Common myeloid progenitor, CD34-positive (primary cell): ENCODE results near the gene PRSS27.

ENCODE experiments used
- CTCF ChIA-PET: fragments of 350-600 bp; sonication (Branson Sonifier 250); formaldehyde crosslinking; loops from one replicate; lab custom pipeline; 2021; ENCODE audit warnings: antibody characterized with exemption; lab: Charles Lee
- POLR2A ChIA-PET: fragments of 350-600 bp; sonication (Branson Sonifier 250); formaldehyde crosslinking; loops from one replicate; lab custom pipeline; 2021; ENCODE audit warnings: antibody characterized with exemption; lab: Charles Lee
- DNase-seq, 3 donors: peaks; one replicate each; pipeline versions ENCODE4 v3.0.0 to v3.0.0-alpha.2; 2013
- H3K27ac ChIP-seq, 2 experiments: 1 replicate in 1 of 2; 2 replicates in 1 of 2; pipeline ENCODE4 v1.7.0; 2013; ENCODE audit warnings: inconsistent platforms in 2 of 2, low read length in 2 of 2, mild to moderate bottlenecking in 2 of 2, low read depth in 1 of 2, moderate library complexity in 1 of 2; ENCODE audit not compliant: severe bottlenecking in 2 of 2, insufficient read depth in 1 of 2, poor library complexity in 1 of 2
- H3K27me3 ChIP-seq, 5 experiments: replicated peaks in 2 of 5; 1 replicate in 3 of 5; 2 replicates in 2 of 5; pipeline versions ENCODE4 v1.6.1 to v1.7.0; 2013; ENCODE audit warnings: low read length in 4 of 5, mild to moderate bottlenecking in 2 of 5, moderate library complexity in 2 of 5, inconsistent platforms in 1 of 5; ENCODE audit not compliant: insufficient read depth in 5 of 5, control insufficient read depth in 4 of 5
- H3K36me3 ChIP-seq, 4 experiments: 1 replicate in 2 of 4; 2 replicates in 2 of 4; pipeline versions ENCODE4 v1.6.1 to v1.7.0; 2013; ENCODE audit warnings: low read length in 3 of 4, control low read depth in 1 of 4, mild to moderate bottlenecking in 1 of 4; ENCODE audit not compliant: control insufficient read depth in 4 of 4, insufficient read depth in 4 of 4
- H3K4me1 ChIP-seq, 4 experiments: 1 replicate in 3 of 4; 2 replicates in 1 of 4; pipeline versions ENCODE4 v1.6.1 to v1.7.1; 2013; ENCODE audit warnings: low read length in 3 of 4, mild to moderate bottlenecking in 3 of 4, control low read depth in 1 of 4, inconsistent platforms in 1 of 4, moderate library complexity in 1 of 4; ENCODE audit not compliant: control insufficient read depth in 4 of 4, insufficient read depth in 4 of 4; ENCODE audit errors: control extremely low read depth in 1 of 4
- H3K4me3 ChIP-seq, 7 experiments: 1 replicate in 4 of 7; 2 replicates in 3 of 7; pipeline versions ENCODE4 v1.5.1 to v1.7.0; 2013; ENCODE audit warnings: mild to moderate bottlenecking in 7 of 7, low read length in 6 of 7, moderate library complexity in 6 of 7, inconsistent platforms in 2 of 7, low read depth in 2 of 7, control low read depth in 1 of 7; ENCODE audit not compliant: insufficient read depth in 4 of 7, control insufficient read depth in 1 of 7; ENCODE audit errors: extremely low read depth in 1 of 7
- H3K9me3 ChIP-seq, 5 experiments: 1 replicate in 4 of 5; 2 replicates in 1 of 5; pipeline versions ENCODE4 v1.6.1 to v1.7.1; 2013; ENCODE audit warnings: low read length in 4 of 5, mild to moderate bottlenecking in 2 of 5, inconsistent platforms in 1 of 5, low read depth in 1 of 5, moderate library complexity in 1 of 5; ENCODE audit not compliant: control insufficient read depth in 4 of 5, insufficient read depth in 2 of 5; ENCODE audit errors: control extremely low read depth in 1 of 5
- WGBS: methylation state at CpG from one replicate; pipeline ENCODE4 v1.1.5; 2013; ENCODE audit not compliant: insufficient coverage; 5-methylcytosine and 5-hydroxymethylcytosine counted together

Gene PRSS27

GRCh38 chr16:2710021-2710710, 9.9 kb downstream of the PRSS27 start:
- no peak overlapping the region for H3K4me3 ChIP-seq
- no peak overlapping the region for H3K27ac ChIP-seq
- DNase-seq, result no peak
- POLR2A ChIA-PET, result no interaction called here
- WGBS, result 86% methylated on average over 14 of the region's 20 CpGs
- CTCF ChIA-PET, result interaction anchor here (1.2 kb wide), 1 partner anchor 23 kb away, joined by 3 read pairs; no protein-coding TSS in a partner anchor
- no peaks in the 10 kb centered on the region for H3K27me3 ChIP-seq
- no peaks in the 10 kb centered on the region for H3K9me3 ChIP-seq
- peaks cover 0 to 10% (median 9%) of the 10 kb centered on the region in 4 experiments for H3K4me1 ChIP-seq
- H3K36me3 ChIP-seq, result peaks cover 0 to 46% (median 22%) of the 10 kb centered on the region in 4 experiments

GRCh38 chr16:2709588-2709984, 10.4 kb downstream of the PRSS27 start:
- no peaks in the 10 kb centered on the region for H3K9me3 ChIP-seq
- H3K36me3 ChIP-seq, result peaks cover 0 to 52% (median 26%) of the 10 kb centered on the region in 4 experiments
- DNase-seq, result no peak
- POLR2A ChIA-PET, result no interaction called here
- H3K27me3 ChIP-seq, result no peaks in the 10 kb centered on the region
- H3K27ac ChIP-seq, result no peak overlapping the region
- H3K4me1 ChIP-seq, result peaks cover 0 to 9% (median 8%) of the 10 kb centered on the region in 4 experiments
- H3K4me3 ChIP-seq, result no peak overlapping the region
- CTCF ChIA-PET, result no interaction called here
- WGBS, result 100% methylated on average over 5 of the region's 10 CpGs

- DNase-seq, result no peak
- Histone ChIP-seq H3K36me3 (peaks cover 0 to 57% (median 28%) of the 10 kb centered on the region in 4 experiments), H3K4me3 (no peak overlapping the region), H3K4me1 (peaks cover 0 to 8% (median 7%) of the 10 kb centered on the region in 4 experiments), H3K9me3 (no peaks in the 10 kb centered on the region), H3K27me3 (no peaks in the 10 kb centered on the region), H3K27ac (no peak overlapping the region)
- CTCF ChIA-PET, result no interaction called here
- POLR2A ChIA-PET, result no interaction called here
- 95% methylated on average over 18 of the region's 22 CpGs for WGBS
Observed at GRCh38 chr16:2708955-2709587, 11.0 kb downstream of the PRSS27 start.

- Histone ChIP-seq H3K9me3 (no peaks in the 10 kb centered on the region), H3K27me3 (no peaks in the 10 kb centered on the region), H3K27ac (no peak overlapping the region), H3K4me3 (no peak overlapping the region), H3K4me1 (peaks cover 0 to under 1% (median 0%) of the 10 kb centered on the region in 4 experiments), H3K36me3 (peaks cover 0 to 63% (median 32%) of the 10 kb centered on the region in 4 experiments)
- DNase-seq, result no peak
- POLR2A ChIA-PET, result no interaction called here
- WGBS, result 97% methylated on average over 14 of the region's 14 CpGs
- CTCF ChIA-PET, result interaction anchor here (1.0 to 1.6 kb wide), 2 partner anchors 10 to 46 kb away, joined by 3 to 4 read pairs; no protein-coding TSS in a partner anchor
Observed at GRCh38 chr16:2708290-2708639, 11.8 kb downstream of the PRSS27 start.

- 96% methylated on average over 49 of the region's 51 CpGs for WGBS
- Histone ChIP-seq H3K27ac (no peak overlapping the region), H3K4me1 (no peaks in the 10 kb centered on the region), H3K9me3 (no peaks in the 10 kb centered on the region), H3K4me3 (no peak overlapping the region), H3K27me3 (no peaks in the 10 kb centered on the region), H3K36me3 (peaks cover 0 to 70% (median 35%) of the 10 kb centered on the region in 4 experiments)
- POLR2A ChIA-PET, result no interaction called here
- DNase-seq, result no peak
- CTCF ChIA-PET, result interaction anchor here (1.0 to 1.6 kb wide), 2 partner anchors 9 to 45 kb away, joined by 3 to 4 read pairs; no protein-coding TSS in a partner anchor
Observed at GRCh38 chr16:2707368-2708289, 12.4 kb downstream of the PRSS27 start.

- no peak for DNase-seq
- Histone ChIP-seq H3K36me3 (peaks cover 0 to 77% (median 39%) of the 10 kb centered on the region in 4 experiments), H3K4me3 (no peak overlapping the region), H3K27me3 (no peaks in the 10 kb centered on the region), H3K4me1 (no peaks in the 10 kb centered on the region), H3K27ac (no peak overlapping the region), H3K9me3 (no peaks in the 10 kb centered on the region)
- CTCF ChIA-PET, result interaction anchor here (1.6 kb wide), 1 partner anchor 8 kb away, joined by 4 read pairs; no protein-coding TSS in a partner anchor
- WGBS, result 95% methylated on average over 21 of the region's 22 CpGs
- POLR2A ChIA-PET, result no interaction called here
Observed at GRCh38 chr16:2706611-2707311, 13.3 kb downstream of the PRSS27 start.
